ENCODE data around the gene SYS1.

Gene SYS1

DNA sequence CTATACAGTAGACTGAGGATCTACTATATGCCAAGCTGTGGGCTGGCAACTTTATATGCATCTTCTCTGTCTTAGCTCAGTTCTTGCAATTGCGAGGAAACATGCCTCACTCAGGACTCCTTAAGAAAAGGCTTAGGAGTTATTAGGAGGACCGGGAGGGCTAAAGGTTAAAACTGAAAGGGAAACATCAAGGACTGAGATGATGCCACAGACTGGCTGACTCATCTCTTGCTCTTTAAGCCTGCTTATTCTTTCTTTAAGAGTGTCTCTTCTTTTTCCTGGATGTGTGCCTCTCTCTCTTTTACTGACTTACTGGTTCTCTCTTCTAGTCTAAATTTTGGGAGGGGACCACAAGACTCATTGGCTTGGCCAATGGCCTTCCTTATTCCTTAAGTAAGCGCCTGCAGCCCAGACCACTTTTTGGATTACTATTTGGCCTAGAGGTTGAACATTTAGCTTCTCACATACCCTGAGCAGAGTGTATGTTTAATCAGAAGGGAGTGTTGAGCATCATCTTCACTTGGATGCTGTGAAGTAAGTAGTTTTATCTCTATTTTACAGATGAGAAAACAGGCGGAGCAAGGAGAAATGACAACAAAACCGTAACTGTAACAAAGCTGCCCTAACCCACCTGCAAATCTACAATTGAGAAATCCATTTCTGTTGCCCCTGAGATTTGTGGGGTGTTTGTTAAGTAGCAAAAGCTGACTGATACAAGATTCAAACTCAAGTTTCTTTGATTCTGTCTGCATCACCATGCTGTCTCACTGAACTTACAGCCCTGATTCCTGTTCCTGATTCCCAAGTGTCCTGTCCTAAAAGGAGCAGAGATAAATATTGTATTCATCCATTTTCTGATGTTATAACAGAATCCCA is 7.5 kb upstream of the SYS1 start:
- no peak for DNase-seq (ENCODE audit: low read depth)

DNA sequence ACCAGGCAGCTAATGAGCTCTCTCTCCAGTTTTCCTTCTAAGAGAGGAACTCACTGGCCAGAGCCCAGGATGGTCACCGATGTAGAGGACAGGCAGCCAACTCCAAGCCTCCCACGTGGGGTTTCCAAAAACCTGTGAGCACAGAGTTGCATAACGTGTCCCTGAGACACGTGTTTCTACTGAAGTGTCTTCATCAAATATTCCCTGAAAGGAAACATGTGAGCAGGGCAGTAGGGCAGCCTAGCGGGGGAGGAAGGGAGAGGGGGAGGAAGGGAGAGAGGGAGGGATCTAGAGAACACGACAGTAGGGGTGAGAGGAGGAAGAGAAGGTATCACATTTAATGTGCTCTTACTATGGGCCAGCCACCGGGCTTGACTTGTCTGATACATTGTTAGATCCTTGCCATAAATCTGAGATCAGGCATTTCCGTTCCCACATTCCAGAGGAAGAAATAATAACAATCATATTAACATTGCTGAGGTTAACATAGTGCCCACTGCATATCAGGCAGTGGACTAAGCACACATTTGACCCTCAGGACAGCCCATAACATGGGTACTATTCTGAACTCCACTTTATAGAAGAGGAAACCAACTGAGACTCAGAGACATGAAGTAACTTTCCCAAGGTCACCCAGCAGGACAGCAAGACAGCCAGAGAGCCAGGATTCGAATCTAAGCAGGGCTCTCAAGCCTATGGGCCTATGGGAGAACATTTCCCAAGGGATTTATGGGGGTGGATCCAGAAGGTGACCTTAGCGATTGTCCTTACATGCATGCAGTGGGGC is 4.5 kb upstream of the SYS1 start:
- no peak for DNase-seq (ENCODE audit: low read depth)

DNA sequence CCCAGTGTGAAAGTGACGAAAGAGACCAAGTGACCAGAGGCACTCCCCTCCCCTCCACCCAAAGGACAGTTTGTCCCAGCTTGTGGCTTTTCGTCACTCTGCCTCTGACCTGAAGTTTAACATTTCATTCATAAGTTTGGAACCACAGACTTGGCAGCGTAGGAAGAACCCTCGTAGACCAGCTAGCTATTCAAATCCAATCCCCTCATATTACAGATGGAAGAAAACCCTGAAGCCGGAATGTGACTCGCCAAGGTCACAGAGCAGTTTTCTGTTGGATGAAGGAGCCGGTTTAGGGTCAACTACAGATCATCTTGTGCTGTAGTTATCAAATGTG is 3.9 kb upstream of the SYS1 start:
- DNase-seq (ENCODE audit: low read depth), result no peak

DNA sequence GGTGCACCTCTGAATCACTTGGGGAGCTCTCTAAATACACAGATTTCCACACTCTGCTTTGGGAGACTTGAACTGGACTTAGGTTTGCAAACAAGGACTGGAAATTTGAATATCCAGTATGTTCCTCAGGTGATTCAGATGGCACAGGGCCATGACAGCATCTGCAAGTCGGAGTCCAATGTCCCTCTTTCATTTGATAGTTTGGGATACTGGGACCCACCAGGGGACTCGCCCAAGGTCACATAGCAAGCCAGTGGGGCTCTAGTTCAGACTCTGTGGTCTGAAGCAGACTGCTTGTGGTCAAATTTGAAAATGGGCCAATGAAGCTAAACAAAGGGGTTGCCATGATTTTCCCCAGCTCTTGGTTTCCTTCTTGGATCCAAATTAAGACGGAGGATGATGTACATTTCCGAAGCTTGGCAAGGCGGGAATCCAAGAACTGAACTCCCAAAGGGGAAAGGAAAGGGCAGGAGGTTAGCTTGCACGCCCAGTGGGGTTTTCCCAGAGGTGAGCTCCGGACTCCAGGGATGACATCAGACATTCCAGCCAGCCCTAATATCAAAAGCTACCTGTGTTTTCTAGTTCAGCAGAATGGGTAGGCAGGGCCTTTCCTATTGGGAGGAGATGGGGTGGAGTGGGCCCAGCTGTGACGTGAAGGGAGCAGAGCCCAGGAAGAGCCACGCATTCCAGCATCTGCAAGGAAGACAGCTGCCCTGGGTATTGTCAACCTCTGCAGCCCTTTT is 3.4 kb upstream of the SYS1 start:
- DNase-seq (ENCODE audit: low read depth), result no peak

DNA sequence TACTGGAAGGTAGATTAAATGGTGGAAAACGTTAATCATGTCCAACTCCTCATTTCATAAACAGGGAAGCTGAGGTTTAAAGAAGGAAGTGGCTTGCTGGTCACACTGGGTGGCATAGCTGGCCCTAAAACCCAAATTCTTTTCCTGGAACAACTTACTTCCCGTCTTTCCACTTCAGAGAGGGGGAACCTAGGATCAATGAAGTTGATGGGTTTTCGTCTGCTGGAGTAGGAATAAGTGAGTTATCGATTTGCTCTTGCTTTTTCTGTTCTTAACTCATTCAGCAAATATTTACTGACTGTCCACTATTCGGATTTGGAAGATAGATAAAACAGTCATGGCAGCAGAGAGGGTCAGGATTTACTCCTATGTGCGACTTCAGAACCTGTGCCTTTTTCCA is 1.2 kb upstream of the SYS1 start:
- no peak for DNase-seq (ENCODE audit: low read depth)

DNA sequence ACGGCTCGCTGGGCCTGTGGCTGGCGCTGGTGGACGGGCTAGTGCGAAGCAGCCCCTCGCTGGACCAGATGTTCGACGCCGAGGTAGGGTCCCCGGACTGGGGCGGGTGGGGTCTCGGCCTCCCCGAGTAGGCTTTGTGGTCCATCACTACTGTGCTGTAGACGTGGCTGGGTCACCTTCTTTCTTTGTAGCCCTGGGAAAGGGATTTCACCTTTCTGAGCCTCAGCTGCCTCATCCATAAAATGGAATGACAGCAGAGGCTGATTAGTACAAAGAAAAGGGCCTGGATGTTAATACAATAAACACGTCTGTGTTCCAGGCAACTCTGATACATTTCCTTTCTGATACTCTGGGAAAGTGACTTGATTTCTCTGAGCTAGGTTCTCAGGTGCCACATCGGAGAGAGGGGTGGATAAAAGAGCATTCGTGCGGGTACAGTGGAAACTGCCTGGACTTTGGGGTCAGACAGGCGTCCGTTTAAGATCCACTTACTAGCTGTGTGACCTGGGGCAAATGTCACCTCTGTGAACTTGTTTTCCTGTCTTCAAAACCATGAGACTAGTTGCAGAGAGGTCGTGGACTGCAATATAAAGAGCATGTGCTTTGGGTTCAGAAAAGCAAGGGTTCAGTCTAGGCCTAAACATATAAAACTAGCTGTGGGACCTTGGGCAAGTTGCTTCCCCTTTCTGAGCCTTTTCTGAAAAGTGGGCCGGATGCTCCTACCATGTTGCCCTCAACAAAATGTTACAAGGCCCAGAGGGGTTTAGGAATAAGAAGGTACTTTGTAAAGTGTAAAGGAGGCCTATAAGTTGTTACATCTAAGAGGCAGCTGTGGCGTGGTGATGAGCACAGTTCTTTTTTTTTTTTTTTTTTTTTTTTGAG is 896 bp downstream of the SYS1 start:
- no peak for DNase-seq (ENCODE audit: low read depth)

DNA sequence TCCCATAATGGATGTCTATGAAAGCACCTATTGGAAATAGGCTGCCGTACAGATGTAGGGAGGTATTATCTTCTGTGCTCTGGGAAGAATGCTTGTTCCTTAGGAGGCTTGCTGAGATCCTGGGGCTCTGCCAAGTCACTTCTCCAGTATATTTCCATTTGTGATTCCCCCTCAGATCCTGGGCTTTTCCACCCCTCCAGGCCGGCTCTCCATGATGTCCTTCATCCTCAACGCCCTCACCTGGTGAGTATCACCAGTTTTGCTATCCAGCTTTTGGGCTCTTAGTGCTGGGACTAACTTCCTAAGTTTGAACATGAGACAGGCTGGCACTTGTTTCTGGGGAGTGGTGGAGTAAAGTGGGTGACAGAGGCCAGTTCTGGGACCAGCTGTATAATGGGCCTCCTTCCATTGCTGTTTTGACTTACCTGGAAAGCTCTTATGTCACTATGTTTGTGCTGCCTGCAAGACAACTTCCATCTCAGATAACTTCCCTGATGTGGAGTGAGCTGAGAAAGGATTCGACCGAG is 2.6 kb downstream of the SYS1 start:
- DNase-seq (ENCODE audit: low read depth), result no peak

DNA sequence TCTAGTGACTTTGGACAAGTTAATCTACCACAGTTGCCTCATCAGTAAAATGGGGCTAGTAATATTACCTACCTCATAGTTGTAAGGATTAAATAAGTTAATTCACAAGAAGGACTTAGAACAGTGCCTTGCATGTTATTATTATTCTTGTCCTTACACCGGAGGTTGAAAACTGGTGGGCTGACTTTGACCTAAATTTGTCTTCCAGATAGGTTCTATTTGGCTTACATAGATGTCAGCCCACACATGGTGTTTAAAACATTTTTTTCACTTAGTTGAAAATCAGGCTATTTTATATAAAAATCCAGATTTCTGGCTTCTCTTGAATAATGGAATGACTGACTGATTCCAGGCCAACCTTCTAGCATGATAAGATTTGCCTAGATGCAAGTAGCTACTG is 3.2 kb downstream of the SYS1 start:
- DNase-seq (ENCODE audit: low read depth), result no peak

DNA sequence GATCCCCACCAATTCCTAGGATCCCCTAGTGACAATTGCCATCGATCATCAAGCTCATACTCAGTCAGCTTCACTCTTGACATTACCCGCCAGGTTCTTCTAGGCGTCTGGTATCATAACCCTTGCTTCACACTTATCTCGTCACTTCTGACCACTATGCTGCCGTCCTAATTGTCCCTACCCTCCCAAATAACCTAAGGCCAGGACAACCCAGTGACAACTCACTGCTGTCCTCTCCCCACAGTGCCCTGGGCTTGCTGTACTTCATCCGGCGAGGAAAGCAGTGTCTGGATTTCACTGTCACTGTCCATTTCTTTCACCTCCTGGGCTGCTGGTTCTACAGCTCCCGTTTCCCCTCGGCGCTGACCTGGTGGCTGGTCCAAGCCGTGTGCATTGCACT is 3.7 kb downstream of the SYS1 start:
- DNase-seq (ENCODE audit: low read depth), result no peak

DNA sequence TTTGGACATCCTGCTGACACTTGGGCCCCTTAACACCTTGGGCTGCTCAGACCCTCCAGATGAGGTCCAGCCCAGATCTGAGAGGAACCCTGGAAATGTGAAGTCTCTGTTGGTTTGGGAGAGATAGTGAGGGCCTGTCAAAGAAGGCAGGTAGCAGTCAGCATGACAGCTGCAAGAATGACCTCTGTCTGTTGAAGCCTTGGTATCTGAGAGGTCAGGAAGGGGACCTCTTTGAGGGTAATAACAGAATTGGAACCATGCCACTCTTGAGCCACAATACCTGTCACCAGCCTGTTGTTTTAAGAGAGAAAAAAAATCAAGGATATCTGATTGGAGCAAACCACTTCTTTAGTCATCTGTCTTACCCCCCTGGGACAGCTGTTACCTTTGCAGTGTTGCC is 4.2 kb downstream of the SYS1 start:
- no peak for DNase-seq (ENCODE audit: low read depth)

DNA sequence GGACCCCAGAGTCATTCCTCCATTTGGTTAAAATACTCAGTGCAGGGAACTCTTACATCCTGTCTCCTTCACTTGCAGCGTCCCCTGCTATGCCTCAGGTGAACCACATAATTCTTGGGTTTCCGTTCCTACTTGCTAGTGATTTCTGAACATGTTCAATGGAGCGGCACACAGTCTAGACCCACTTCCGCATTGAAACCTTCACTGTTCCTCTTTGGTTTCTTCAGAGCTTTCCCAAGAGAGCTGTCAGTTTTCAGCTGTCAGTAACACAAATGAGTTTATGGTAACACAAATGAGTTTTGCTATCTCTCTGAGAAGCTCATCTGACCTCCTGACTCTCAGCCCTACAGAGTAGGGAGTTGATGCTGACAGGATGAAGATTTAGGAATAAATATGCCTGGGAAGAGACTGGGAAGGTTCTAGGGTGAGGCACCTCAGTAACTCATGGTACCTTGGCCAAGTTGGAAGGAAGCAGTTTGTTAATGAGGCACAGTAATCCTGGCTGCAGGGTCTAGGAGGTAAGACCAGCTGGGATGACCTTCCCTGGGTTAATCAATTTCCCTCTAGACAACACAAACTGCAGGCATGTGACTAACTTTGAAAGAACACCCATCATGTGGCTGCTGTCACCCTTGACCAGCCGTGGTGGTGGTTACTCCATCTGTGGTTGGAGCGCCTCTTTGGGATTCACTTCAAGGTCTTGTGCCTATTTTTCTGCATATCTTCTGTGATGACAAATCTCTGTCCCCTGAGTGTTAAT is 5.4 kb downstream of the SYS1 start:
- peak; percentile 21 for DNase-seq (ENCODE audit: low read depth)

DNA sequence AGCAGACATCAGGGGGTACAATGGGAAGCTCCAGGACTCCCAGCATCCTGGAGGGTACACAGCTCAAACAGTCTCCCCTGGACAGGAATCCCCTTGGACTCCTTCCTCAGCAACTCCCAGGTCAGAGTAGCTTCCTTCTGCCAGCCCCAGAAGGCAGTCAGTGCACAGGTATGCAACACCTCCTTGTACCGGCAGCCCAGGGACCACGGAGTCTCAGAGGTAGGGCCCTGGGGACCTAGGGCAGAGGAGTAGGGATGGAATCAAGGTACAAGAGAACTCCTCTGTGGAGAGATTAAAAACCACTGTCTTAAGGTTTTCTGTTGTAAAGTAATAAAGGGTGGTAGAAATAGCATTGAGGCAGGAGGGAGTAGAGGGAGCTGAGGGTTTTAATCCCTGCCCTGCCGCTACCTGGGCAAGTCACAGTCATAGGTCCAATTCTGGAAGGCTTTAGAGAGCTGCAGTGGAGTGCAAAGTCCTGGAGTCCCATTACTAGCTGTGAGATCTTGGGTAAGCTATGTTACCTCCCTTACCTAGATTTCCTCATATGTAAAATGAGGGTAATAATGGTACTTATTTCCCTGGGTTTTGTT is 7.7 kb downstream of the SYS1 start:
- no peak for DNase-seq (ENCODE audit: low read depth)

DNA sequence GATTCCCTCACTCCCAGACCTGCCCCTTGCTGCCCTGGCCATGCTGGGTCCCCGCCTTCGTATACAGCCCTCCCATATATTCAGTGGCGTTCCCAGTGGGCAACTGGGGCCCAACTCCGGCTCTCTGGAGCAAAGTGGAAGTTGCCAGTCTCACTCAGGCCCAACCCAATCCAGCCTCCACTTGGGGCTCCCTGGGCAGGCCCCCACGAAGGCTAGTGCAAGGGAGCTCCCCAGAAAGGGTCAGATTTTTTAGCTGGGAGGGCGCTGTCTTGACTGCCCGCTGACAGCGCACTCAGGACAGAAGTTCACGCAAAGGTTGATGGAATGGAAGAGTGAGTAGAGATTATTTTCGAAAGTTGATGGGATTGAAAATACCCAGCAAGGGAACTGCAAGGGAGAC is 9.3 kb downstream of the SYS1 start:
- DNase-seq (ENCODE audit: low read depth), result no peak

DNA sequence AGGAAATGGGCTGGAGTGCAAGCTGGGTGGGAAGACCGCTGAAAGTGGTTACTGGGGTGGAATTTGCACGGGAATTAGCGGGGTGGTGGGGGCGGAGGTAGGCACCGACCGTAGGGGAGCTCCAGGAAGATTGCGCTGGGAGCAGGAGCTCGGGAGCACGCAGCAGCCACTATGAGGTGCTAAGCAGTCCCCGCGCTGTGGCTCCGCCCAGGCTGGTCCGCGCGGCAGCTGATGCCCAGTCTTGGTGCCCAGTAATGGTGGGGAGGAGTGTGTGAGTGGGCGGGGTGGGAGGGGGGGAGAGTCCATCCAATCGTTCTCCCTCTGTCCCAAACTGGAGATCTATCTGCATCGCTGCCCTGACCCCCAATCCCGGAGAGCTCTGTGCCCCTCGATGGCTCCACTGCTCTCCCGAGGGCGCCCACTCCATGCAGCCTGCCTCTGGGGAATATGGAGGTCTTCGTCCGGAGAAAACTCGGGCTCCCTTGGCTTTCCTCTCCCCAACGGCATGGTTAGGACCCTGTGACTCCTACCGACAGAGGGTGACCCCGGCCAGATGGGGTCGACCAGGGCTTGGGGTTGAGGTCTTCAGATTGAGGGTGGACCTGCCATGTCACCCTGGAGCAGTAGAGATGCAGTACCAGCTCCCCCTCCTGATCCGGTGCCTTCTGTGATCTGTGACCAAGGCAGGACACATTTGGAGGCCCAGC is 9.8 kb downstream of the SYS1 start:
- no peak for DNase-seq (ENCODE audit: low read depth)

DNA sequence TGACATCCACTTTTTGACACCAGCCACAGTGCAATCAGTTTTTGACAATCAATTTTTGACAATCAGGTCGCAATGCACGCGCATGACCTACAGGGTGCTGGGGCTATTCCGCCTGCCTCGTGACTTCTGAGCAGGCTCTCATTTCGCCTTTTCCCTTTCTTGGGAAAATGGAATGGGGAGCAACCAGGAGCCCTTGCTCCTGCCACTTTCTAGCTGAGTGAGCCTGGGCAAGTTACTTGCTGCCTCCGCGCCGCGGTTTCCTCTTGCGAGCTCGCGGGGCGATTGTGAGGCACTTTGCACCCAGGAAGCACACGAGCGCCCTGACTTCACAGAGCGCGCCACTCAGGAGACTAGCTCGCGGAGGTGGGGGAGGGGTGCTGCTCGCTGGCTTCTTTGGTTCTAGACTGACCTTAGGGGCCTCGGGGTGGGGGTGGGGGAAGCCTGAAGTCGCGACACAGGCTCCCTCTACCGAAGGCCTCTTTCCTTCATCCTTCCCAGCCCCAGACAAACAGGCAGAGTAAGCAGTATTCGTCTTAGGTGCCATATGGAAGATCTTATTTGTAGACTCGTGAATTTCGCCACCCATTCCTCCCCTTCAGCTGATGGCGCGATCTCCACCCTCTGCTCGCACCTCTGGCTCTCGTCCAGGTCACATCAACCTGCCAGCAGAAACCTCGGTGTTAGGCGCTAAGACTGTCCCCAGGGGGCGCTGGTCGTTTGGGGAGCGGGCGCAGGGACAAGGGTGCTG is 10.6 kb downstream of the SYS1 start:
- peak; percentile 70 for DNase-seq (ENCODE audit: low read depth)

DNA sequence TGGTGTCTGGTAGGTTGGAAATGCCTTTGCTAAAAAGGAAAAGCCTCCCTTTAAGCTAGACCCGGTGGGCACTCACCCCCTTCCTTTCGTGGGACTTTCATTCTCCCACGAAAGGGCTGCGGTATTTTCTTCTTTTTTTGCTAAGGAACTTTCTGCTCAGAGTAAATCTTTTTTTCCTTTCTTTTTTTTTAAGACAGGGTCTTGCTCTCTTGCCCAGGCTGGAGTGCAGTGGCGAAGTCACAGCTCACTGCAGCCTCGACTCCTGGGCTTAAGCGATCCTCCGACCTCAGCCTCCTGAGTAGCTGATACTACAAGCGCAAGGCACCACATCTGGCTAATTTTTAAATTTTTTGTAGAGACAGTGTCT is 11.1 kb downstream of the SYS1 start:
- DNase-seq (ENCODE audit: low read depth), result no peak

DNA sequence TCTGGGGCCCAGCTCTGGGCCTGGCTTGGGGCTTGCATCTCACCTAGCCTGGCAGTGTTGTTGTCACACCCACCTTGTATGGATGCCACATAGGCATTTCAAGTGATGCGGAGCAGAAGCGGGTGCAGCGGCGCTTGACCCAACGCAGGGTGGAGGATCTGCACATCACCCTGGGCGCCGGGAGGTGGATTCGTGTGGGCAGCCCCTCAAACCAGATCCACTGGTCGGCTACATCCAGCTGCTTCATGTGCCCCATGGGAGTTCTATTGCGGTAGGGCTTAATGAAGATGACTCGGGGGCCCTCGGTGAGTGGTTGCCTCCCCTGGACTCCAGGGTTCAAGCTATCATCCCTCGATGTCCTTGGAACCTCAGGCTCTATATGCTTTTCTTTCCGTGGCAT is 12.0 kb downstream of the SYS1 start:
- DNase-seq (ENCODE audit: low read depth), result no peak

DNA sequence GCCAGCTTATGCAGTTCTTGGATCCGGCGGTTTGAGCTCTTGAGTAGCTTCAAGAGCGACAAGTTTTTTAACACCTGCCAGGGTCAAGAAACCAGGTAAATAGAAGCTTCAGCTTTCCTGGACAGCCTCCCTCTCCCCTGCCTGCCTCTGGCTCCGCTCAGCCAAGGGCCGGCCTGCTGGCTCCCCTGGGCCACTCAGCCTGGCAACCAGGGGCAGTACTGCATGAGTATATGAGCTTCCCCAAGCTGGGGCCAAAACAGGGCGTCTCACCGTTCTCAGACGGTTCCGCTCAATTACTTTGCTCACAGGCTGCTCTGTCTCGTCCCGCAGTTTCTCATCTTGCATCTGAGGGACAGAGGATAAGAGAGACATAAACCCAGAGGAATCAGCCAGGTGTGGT is 14.3 kb downstream of the SYS1 start:
- DNase-seq (ENCODE audit: low read depth), result no peak

DNA sequence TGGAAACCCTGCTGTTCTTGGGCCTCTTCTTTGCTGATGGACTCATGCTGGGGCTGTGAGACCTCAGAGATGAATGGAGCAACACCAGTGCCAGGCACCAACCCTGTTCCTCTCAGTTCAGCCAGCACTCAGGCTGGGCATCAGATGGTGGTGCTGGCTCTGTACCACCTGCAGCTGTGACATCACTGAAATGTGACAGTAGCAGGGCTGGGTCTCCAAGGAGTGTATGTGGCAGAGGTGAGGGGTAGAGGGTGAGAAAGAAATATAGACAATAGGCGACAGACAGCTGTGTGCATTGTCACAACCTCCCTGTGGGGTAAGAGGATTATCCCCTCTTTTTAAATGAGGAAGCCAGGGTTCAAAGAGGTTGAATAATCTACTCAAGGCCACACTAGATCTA is 15.2 kb downstream of the SYS1 start, which contains the start of gene TP53TG5:
Gene TP53TG5 (minus strand): TSS at position 135 of the 400 bp plus-strand sequence. CDS start 89 bp downstream, at position 46.
- DNase-seq (ENCODE audit: low read depth), result no peak

Data from T-helper 22 cell (primary cell).